Stomach smooth muscle (tissue), 2 donors: Measurements from ENCODE around the gene PCED1B.

Experiments used
- H3K27ac ChIP-seq: one replicate; pipeline ENCODE4 v1.7.0; 2013; ENCODE audit warnings: mild to moderate bottlenecking, low read length, inconsistent platforms
- H3K27me3 ChIP-seq, 2 donors: one replicate each; pipeline ENCODE4 v1.7.0; 2013; ENCODE audit warnings: low read length in 2 of 2; ENCODE audit not compliant: insufficient read depth in 2 of 2, control insufficient read depth in 1 of 2
- H3K36me3 ChIP-seq, 2 donors: one replicate each; pipeline ENCODE4 v1.7.0; 2013; ENCODE audit warnings: low read length in 2 of 2; ENCODE audit not compliant: control insufficient read depth in 2 of 2, insufficient read depth in 2 of 2
- H3K4me1 ChIP-seq: one replicate; pipeline ENCODE4 v1.7.0; 2013; ENCODE audit warnings: low read length; ENCODE audit not compliant: control insufficient read depth, insufficient read depth
- H3K4me3 ChIP-seq, 2 donors: one replicate each; pipeline ENCODE4 v1.7.0; 2013; ENCODE audit warnings: low read length in 2 of 2
- H3K9ac ChIP-seq, 2 donors: one replicate each; pipeline ENCODE4 v1.7.0; 2013; ENCODE audit warnings: low read length in 2 of 2, mild to moderate bottlenecking in 1 of 2
- H3K9me3 ChIP-seq, 2 donors: one replicate each; pipeline ENCODE4 v1.7.0; 2013; ENCODE audit warnings: low read length in 2 of 2; ENCODE audit not compliant: control insufficient read depth in 2 of 2
- donor health status: healthy.
- donor health status: Pancreatic carcinoma.

PCED1B gene

DNA sequence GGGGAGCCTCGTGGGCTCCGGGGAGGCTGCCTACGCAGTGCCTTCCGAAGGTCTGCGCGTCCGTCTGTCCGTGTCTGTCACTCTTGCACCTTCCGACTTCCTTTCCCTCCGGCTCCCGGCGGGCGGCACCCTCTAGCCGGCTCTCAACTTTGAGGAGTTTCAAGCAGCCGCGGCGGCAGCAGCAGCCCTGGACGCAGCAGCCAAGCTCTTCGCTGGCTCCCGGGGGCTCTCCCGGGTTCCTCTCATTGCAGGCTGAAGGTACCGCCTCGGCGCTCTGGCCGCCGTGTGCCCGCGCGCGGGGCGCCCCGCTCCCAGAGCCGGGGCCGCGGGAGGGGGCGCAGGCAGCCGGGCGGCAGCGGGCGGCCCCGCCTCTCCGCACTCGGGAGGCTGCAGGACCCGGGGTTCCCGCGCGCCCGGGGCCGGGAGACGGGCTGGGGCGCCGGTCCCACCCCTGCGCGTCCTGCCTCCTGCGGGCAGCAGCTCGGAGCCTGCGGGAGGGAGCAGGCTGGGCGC lies at the start of gene PCED1B, which contains the start of gene AMIGO2:
TSS of gene PCED1B (plus strand) at position 154 of the 513 bp plus-strand sequence. CDS start 155,443 bp downstream, outside the sequence.
TSS of gene AMIGO2 (minus strand) at position 492 of the 513 bp plus-strand sequence. CDS start 957 bp downstream, outside the sequence.
- no peaks in the 10 kb centered on the region for H3K36me3 ChIP-seq
- H3K9ac ChIP-seq = peak within 1 kb of the TSS; percentile 65 to 84
- peak within 1 kb of the TSS; percentile 91 for H3K27ac ChIP-seq
- no peaks in the 10 kb centered on the region for H3K27me3 ChIP-seq
- peaks cover 6% of the 10 kb centered on the region for H3K4me1 ChIP-seq
- peak within 1 kb of the TSS; percentile 82 to 88 for H3K4me3 ChIP-seq
- no peaks in the 10 kb centered on the region for H3K9me3 ChIP-seq

GRCh38 chr12:47029903-47030302 lies 49.5 kb upstream of the PCED1B start:
- H3K9me3 ChIP-seq = no peaks in the 10 kb centered on the region
- H3K27ac ChIP-seq = no peak overlapping the region
- H3K36me3 ChIP-seq = no peaks in the 10 kb centered on the region
- H3K9ac ChIP-seq = no peak overlapping the region
- H3K4me1 ChIP-seq = peaks cover 3% of the 10 kb centered on the region
- H3K27me3 ChIP-seq = no peaks in the 10 kb centered on the region
- no peak overlapping the region for H3K4me3 ChIP-seq

GRCh38 chr12:47032644-47033043 lies 46.8 kb upstream of the PCED1B start:
- Histone ChIP-seq H3K4me1 (peaks cover 3% of the 10 kb centered on the region), H3K27ac (no peak overlapping the region), H3K4me3 (no peak overlapping the region), H3K36me3 (no peaks in the 10 kb centered on the region), H3K9ac (no peak overlapping the region), H3K9me3 (no peaks in the 10 kb centered on the region), H3K27me3 (no peaks in the 10 kb centered on the region)

DNA sequence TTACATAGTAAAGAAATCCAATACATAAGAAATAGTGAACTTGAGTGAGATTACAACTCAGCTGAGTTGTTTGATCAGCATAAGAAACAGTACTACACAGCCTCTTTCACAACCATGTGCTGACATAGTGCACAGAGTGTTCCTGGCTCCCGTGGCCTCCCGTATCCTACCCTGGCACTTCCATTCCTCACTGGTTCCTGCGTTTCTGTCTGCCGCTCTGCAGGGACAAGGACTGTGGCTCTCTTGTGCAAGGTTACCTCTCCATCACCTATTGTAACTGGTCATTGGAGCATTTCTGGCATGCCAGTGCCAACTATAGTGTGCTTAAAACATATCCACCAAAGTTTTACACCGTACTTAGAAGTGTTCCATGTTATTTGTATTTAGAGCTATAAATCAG lies 46.3 kb upstream of the PCED1B start:
- Histone ChIP-seq H3K27ac (no peak overlapping the region), H3K9me3 (no peaks in the 10 kb centered on the region), H3K4me3 (no peak overlapping the region), H3K36me3 (no peaks in the 10 kb centered on the region), H3K9ac (no peak overlapping the region), H3K4me1 (peaks cover 3% of the 10 kb centered on the region), H3K27me3 (no peaks in the 10 kb centered on the region)

- no peaks in the 10 kb centered on the region for H3K36me3 ChIP-seq
- H3K9ac ChIP-seq = no peak overlapping the region
- H3K4me1 ChIP-seq = peaks cover 3% of the 10 kb centered on the region
- H3K27me3 ChIP-seq = no peaks in the 10 kb centered on the region
- H3K27ac ChIP-seq = no peak overlapping the region
- no peaks in the 10 kb centered on the region for H3K9me3 ChIP-seq
- H3K4me3 ChIP-seq = no peak overlapping the region
Measured at GRCh38 chr12:47033789-47034555, 45.4 kb upstream of the PCED1B start.

GRCh38 chr12:47034661-47035060 lies 44.8 kb upstream of the PCED1B start:
- H3K4me1 ChIP-seq = peaks cover 3% of the 10 kb centered on the region
- H3K9ac ChIP-seq = no peak overlapping the region
- no peaks in the 10 kb centered on the region for H3K36me3 ChIP-seq
- no peak overlapping the region for H3K4me3 ChIP-seq
- H3K27me3 ChIP-seq = no peaks in the 10 kb centered on the region
- H3K9me3 ChIP-seq = no peaks in the 10 kb centered on the region
- H3K27ac ChIP-seq = no peak overlapping the region

DNA sequence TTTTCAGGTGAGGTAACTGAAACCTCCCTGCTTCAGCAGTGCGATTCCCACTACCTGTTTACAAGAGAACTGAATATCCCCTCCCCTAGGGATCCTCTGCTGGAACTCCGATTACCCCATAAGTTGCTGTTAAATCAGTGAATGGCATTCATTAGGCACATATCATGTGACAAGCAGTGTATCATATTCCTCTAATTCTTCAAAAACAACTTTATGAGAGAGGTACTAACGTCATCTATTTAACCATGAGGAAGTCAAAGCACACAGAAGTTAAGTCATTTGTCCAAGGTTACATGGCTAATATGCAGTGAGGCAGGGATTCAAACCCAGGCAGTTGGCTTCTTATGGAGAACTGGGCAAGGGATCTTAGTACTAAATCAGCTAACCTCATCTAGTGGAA lies 43.9 kb upstream of the PCED1B start:
- H3K27me3 ChIP-seq = no peaks in the 10 kb centered on the region
- no peak overlapping the region for H3K27ac ChIP-seq
- peaks cover 3% of the 10 kb centered on the region for H3K4me1 ChIP-seq
- no peaks in the 10 kb centered on the region for H3K36me3 ChIP-seq
- no peaks in the 10 kb centered on the region for H3K9me3 ChIP-seq
- H3K9ac ChIP-seq = no peak overlapping the region
- no peak overlapping the region for H3K4me3 ChIP-seq

GRCh38 chr12:47038270-47038748 lies 41.1 kb upstream of the PCED1B start:
- H3K9ac ChIP-seq = no peak overlapping the region
- no peak overlapping the region for H3K27ac ChIP-seq
- H3K27me3 ChIP-seq = no peaks in the 10 kb centered on the region
- no peaks in the 10 kb centered on the region for H3K36me3 ChIP-seq
- H3K4me1 ChIP-seq = no peaks in the 10 kb centered on the region
- H3K9me3 ChIP-seq = no peaks in the 10 kb centered on the region
- H3K4me3 ChIP-seq = no peak overlapping the region

DNA sequence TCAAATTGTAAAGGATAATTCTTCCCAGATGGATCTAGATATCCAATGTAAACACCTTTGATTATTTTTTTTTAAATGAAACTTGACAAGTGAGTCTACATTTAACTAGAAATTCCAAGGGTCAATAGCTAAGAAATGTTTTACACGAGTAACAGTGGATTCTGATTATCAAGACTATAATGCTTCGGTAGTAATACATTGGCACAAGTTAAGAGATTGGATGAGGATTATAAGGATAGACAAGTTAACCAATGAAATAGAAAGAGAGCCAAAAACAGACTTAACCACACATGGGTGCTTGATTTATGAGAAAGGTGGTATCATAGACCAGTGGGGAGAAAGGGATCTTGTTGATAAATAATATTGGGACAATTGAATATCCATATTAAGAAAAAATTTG lies 40.3 kb upstream of the PCED1B start:
- H3K36me3 ChIP-seq = no peaks in the 10 kb centered on the region
- H3K27ac ChIP-seq = no peak overlapping the region
- no peak overlapping the region for H3K4me3 ChIP-seq
- H3K4me1 ChIP-seq = no peaks in the 10 kb centered on the region
- H3K9me3 ChIP-seq = no peaks in the 10 kb centered on the region
- H3K27me3 ChIP-seq = no peaks in the 10 kb centered on the region
- no peak overlapping the region for H3K9ac ChIP-seq

GRCh38 chr12:47039756-47040155 lies 39.7 kb upstream of the PCED1B start:
- Histone ChIP-seq H3K27me3 (no peaks in the 10 kb centered on the region), H3K9ac (no peak overlapping the region), H3K9me3 (no peaks in the 10 kb centered on the region), H3K27ac (no peak overlapping the region), H3K36me3 (no peaks in the 10 kb centered on the region), H3K4me3 (no peak overlapping the region), H3K4me1 (no peaks in the 10 kb centered on the region)

DNA sequence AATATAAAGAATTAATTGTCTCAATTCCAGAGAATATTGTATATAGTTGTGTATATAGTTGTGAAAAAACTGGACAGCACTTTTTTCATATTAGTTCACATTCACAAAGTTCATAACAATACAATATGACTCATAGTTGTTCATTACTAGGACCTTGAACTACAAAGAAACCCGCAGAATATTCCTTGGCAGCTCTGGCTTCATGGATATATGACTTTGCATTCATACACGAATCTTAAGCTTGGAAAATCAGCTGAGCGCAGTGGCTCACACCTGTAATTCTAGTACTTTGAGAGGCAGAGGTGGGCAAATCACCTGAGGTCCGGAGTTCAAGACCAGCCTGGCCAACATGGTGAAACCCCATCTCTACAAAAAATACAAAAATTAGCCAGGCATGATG lies 38.1 kb upstream of the PCED1B start:
- Histone ChIP-seq H3K9me3 (no peaks in the 10 kb centered on the region), H3K27me3 (no peaks in the 10 kb centered on the region), H3K36me3 (no peaks in the 10 kb centered on the region), H3K4me1 (no peaks in the 10 kb centered on the region), H3K9ac (no peak overlapping the region), H3K4me3 (no peak overlapping the region), H3K27ac (no peak overlapping the region)
